Memory B cell (primary cell): ENCODE results near the gene IKZF3.

Source experiments
- ATAC-seq: fragments of 150-1000 bp; cut with Tn5 transposase; 2 replicates; pipeline ENCODE4 v1.10.0; 2021; ENCODE audit warnings: low read depth, mild to moderate bottlenecking, moderate library complexity
- DNase-seq, 2 donors: peaks; one replicate each; pipeline ENCODE4 v3.0.0; 2022; ENCODE audit warnings: low spot score in 2 of 2
- H3K27ac Mint-ChIP-seq: one replicate; pipeline ENCODE4 v1.8.0; 2022; ENCODE audit warnings: mild to moderate bottlenecking, moderate library complexity, mixed read lengths
- H3K27me3 Mint-ChIP-seq: one replicate; pipeline ENCODE4 v1.8.0; 2022; ENCODE audit warnings: mixed read lengths
- H3K36me3 Mint-ChIP-seq: one replicate; pipeline ENCODE4 v1.8.0; 2022; ENCODE audit warnings: mild to moderate bottlenecking, mixed read lengths
- H3K4me1 Mint-ChIP-seq: one replicate; pipeline ENCODE4 v1.8.0; 2022; ENCODE audit warnings: mixed read lengths
- H3K4me3 Mint-ChIP-seq: one replicate; pipeline ENCODE4 v1.8.0; 2022; ENCODE audit warnings: mild to moderate bottlenecking, moderate library complexity, mixed read lengths
- H3K9me3 Mint-ChIP-seq: one replicate; pipeline ENCODE4 v1.8.0; 2022; ENCODE audit warnings: mixed read lengths

IKZF3 gene

GRCh38 chr17:39792526-39793221 lies 71.4 kb downstream of the IKZF3 start:
- peaks cover 43% of the 10 kb centered on the region for H3K4me1 Mint-ChIP-seq

GRCh38 chr17:39791111-39791992 lies 72.8 kb downstream of the IKZF3 start:
- peaks cover 47% of the 10 kb centered on the region for H3K4me1 Mint-ChIP-seq
- DNase-seq = no peak
- peak overlapping the region; percentile 70 for H3K27ac Mint-ChIP-seq
- H3K36me3 Mint-ChIP-seq = peaks cover 35% of the 10 kb centered on the region
- H3K4me3 Mint-ChIP-seq = peak overlapping the region; percentile 3
- ATAC-seq = no peak
- no peaks in the 10 kb centered on the region for H3K27me3 Mint-ChIP-seq
- H3K9me3 Mint-ChIP-seq = no peaks in the 10 kb centered on the region

More at GRCh38 chr17:39792526-39793221, 71.4 kb downstream of the IKZF3 start:
- Mint-ChIP-seq H3K27ac (peak overlapping the region; percentile 87), H3K9me3 (no peaks in the 10 kb centered on the region), H3K4me3 (peak overlapping the region; percentile 82), H3K27me3 (no peaks in the 10 kb centered on the region), H3K36me3 (peaks cover 31% of the 10 kb centered on the region)
- DNase-seq (no peak), ATAC-seq (no peak)

- Mint-ChIP-seq H3K4me3 (peak overlapping the region; percentile 3), H3K36me3 (peaks cover 42% of the 10 kb centered on the region), H3K4me1 (peaks cover 38% of the 10 kb centered on the region), H3K27me3 (no peaks in the 10 kb centered on the region), H3K27ac (peak overlapping the region; percentile 60), H3K9me3 (no peaks in the 10 kb centered on the region)
- no peak for ATAC-seq
- DNase-seq = no peak
Observed at GRCh38 chr17:39787743-39788484, 76.2 kb downstream of the IKZF3 start.

- DNase-seq (no peak), ATAC-seq (no peak)
- Mint-ChIP-seq H3K27ac (peak overlapping the region; percentile 60), H3K27me3 (no peaks in the 10 kb centered on the region), H3K9me3 (no peaks in the 10 kb centered on the region), H3K4me3 (no peak overlapping the region), H3K36me3 (peaks cover 44% of the 10 kb centered on the region), H3K4me1 (peaks cover 39% of the 10 kb centered on the region)
Observed at GRCh38 chr17:39787041-39787440, 77.1 kb downstream of the IKZF3 start.

- H3K4me1 Mint-ChIP-seq = peaks cover 51% of the 10 kb centered on the region
Observed at GRCh38 chr17:39782980-39783379, 81.1 kb downstream of the IKZF3 start.

GRCh38 chr17:39782481-39782880 lies 81.6 kb downstream of the IKZF3 start:
- Mint-ChIP-seq H3K4me1 (peaks cover 50% of the 10 kb centered on the region), H3K36me3 (peaks cover 42% of the 10 kb centered on the region), H3K4me3 (no peak overlapping the region), H3K27ac (peak overlapping the region; percentile 82), H3K9me3 (no peaks in the 10 kb centered on the region), H3K27me3 (no peaks in the 10 kb centered on the region)
- DNase-seq (no peak), ATAC-seq (no peak)

More at GRCh38 chr17:39782980-39783379, 81.1 kb downstream of the IKZF3 start:
- no peak overlapping the region for H3K27ac Mint-ChIP-seq
- no peaks in the 10 kb centered on the region for H3K9me3 Mint-ChIP-seq
- peaks cover 44% of the 10 kb centered on the region for H3K36me3 Mint-ChIP-seq
- peak overlapping the region; percentile 17 for H3K4me3 Mint-ChIP-seq
- no peak for ATAC-seq
- no peak for DNase-seq
- no peaks in the 10 kb centered on the region for H3K27me3 Mint-ChIP-seq

- no peaks in the 10 kb centered on the region for H3K27me3 Mint-ChIP-seq
- ATAC-seq (no peak), DNase-seq (no peak)
- H3K27ac Mint-ChIP-seq = peak overlapping the region; percentile 82
- peaks cover 36% of the 10 kb centered on the region for H3K36me3 Mint-ChIP-seq
- no peak overlapping the region for H3K4me3 Mint-ChIP-seq
- H3K4me1 Mint-ChIP-seq = peaks cover 43% of the 10 kb centered on the region
- H3K9me3 Mint-ChIP-seq = no peaks in the 10 kb centered on the region
Observed at GRCh38 chr17:39781861-39782213, 82.3 kb downstream of the IKZF3 start.

GRCh38 chr17:39781031-39781860 lies 82.9 kb downstream of the IKZF3 start:
- no peaks in the 10 kb centered on the region for H3K9me3 Mint-ChIP-seq
- H3K4me1 Mint-ChIP-seq = peaks cover 42% of the 10 kb centered on the region

GRCh38 chr17:39777534-39778365 lies 86.4 kb downstream of the IKZF3 start:
- H3K4me3 Mint-ChIP-seq = peak overlapping the region; percentile 91
- ATAC-seq (peak; percentile 58), DNase-seq (no peak)
- peaks cover 43% of the 10 kb centered on the region for H3K36me3 Mint-ChIP-seq
- H3K27ac Mint-ChIP-seq = peak overlapping the region; percentile 36
- H3K27me3 Mint-ChIP-seq = no peaks in the 10 kb centered on the region
- H3K4me1 Mint-ChIP-seq = peaks cover 45% of the 10 kb centered on the region
- H3K9me3 Mint-ChIP-seq = no peaks in the 10 kb centered on the region

More at GRCh38 chr17:39781031-39781860, 82.9 kb downstream of the IKZF3 start:
- peak overlapping the region; percentile 82 for H3K27ac Mint-ChIP-seq
- H3K4me3 Mint-ChIP-seq = no peak overlapping the region
- DNase-seq = no peak
- no peaks in the 10 kb centered on the region for H3K27me3 Mint-ChIP-seq
- peaks cover 40% of the 10 kb centered on the region for H3K36me3 Mint-ChIP-seq
- ATAC-seq = no peak

GRCh38 chr17:39776252-39776651 lies 87.9 kb downstream of the IKZF3 start:
- ATAC-seq (peak; percentile 32), DNase-seq (no peak)
- peaks cover 43% of the 10 kb centered on the region for H3K36me3 Mint-ChIP-seq

GRCh38 chr17:39775031-39775430 lies 89.1 kb downstream of the IKZF3 start:
- no peaks in the 10 kb centered on the region for H3K9me3 Mint-ChIP-seq
- peak overlapping the region; percentile 91 for H3K4me3 Mint-ChIP-seq
- H3K27ac Mint-ChIP-seq = peak overlapping the region; percentile 95
- peaks cover 43% of the 10 kb centered on the region for H3K36me3 Mint-ChIP-seq
- no peaks in the 10 kb centered on the region for H3K27me3 Mint-ChIP-seq
- ATAC-seq (peak; percentile 35), DNase-seq (no peak)
- peaks cover 47% of the 10 kb centered on the region for H3K4me1 Mint-ChIP-seq

More at GRCh38 chr17:39776252-39776651, 87.9 kb downstream of the IKZF3 start:
- Mint-ChIP-seq H3K27me3 (no peaks in the 10 kb centered on the region), H3K4me1 (peaks cover 44% of the 10 kb centered on the region), H3K27ac (peak overlapping the region; percentile 95), H3K9me3 (no peaks in the 10 kb centered on the region), H3K4me3 (peak overlapping the region; percentile 91)

GRCh38 chr17:39774047-39774446 lies 90.1 kb downstream of the IKZF3 start:
- peak overlapping the region; percentile 95 for H3K27ac Mint-ChIP-seq
- H3K27me3 Mint-ChIP-seq = no peaks in the 10 kb centered on the region
- H3K36me3 Mint-ChIP-seq = peaks cover 48% of the 10 kb centered on the region
- peaks cover 52% of the 10 kb centered on the region for H3K4me1 Mint-ChIP-seq
- H3K4me3 Mint-ChIP-seq = peak overlapping the region; percentile 81
- ATAC-seq (no peak), DNase-seq (no peak)
- H3K9me3 Mint-ChIP-seq = no peaks in the 10 kb centered on the region
